ENCODE measurements around the gene RRP7A. TPM values are rescaled to one million over a fixed set of nuclear protein-coding genes. Genes with fewer than 3 reads are reported as not detected.

Gene RRP7A
- total and polyA plus RNA-seq, 2 of the 13 experiments (the other 11 are each of a cell fraction or from before 2014, with no cell fraction given): 15.3 to 41.6 TPM

DNA sequence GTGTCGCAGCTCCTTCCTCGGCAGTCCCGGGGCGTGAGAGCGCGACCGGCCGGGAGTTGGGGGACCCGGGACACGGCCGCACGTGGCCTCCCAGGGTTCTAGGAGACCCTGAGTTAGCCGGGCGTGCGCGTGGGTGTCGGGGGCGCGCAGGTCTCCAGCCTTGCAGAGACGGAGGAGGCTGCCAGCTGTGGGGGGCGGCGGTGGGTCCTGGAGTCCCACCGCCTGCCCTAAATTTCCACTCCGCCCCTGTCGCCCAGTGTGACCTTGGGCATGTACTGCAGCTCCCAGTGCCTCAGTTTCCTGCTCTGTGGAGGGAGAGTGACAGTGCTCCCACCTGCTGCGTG, 18.8 kb downstream of the RRP7A start:
- intact Hi-C loops (cut with micrococcal nuclease; ENCODE audit: unreplicated experiment): no loop called here
- in situ Hi-C loops (cut with HindIII; ENCODE audit: extremely low pct_ligation_motif_present, low pct_unique_long_range_greater_than_20kb): no loop called here
- no peak overlapping the region for H3K4me3 ChIP-seq (replicated peaks in 1 of 3; ENCODE audit: insufficient read depth in 1 of 3, low read depth in 2 of 3, low read length in 3 of 3)
- no peak for FAIRE-seq
- no peaks in the 10 kb centered on the region for H3K4me1 ChIP-seq (ENCODE audit: insufficient read depth, low read length)
- 80% methylated on average over 13 of the region's 26 CpGs for WGBS (ENCODE audit: low lambda C conversion rate)
- H3K9me3 ChIP-seq (ENCODE audit: low read length): no peaks in the 10 kb centered on the region
- H3K36me3 ChIP-seq (replicated peaks in 1 of 2; ENCODE audit: control insufficient read depth in 1 of 2, insufficient read depth in 2 of 2, low read length in 2 of 2): no peaks in the 10 kb centered on the region
- BruUV-seq (replicated peaks): no TSS peak
- no peak overlapping the region for H3K4me2 ChIP-seq (ENCODE audit: low read depth, low read length)
- H4K20me1 ChIP-seq (ENCODE audit: insufficient read depth, low read length): no peaks in the 10 kb centered on the region
- no peak overlapping the region for H2AFZ ChIP-seq (ENCODE audit: low read length)
- no peaks in the 10 kb centered on the region for H3K27me3 ChIP-seq (ENCODE audit: control insufficient read depth in 1 of 2, insufficient read depth in 2 of 2, low read length in 2 of 2)
- H3K9ac ChIP-seq (ENCODE audit: insufficient read depth, low read depth, low read length): no peak overlapping the region
- no peak for ATAC-seq
- H3K27ac ChIP-seq (ENCODE audit: extremely low read length, insufficient read depth, low read length): no peak overlapping the region
- TF ChIP-seq MIER3 (CRISPR knock-in tag; IDR thresholded peaks at IDR 0.05; ENCODE audit: borderline replicate concordance): no peak
- no peak for TF ChIP-seq TEF (CRISPR knock-in tag; IDR thresholded peaks at IDR 0.05)
- TF ChIP-seq ZNF652 (CRISPR knock-in tag; IDR thresholded peaks at IDR 0.05; ENCODE audit: borderline replicate concordance, low read depth): no peak
- TF ChIP-seq ZNF530 (CRISPR knock-in tag; IDR thresholded peaks at IDR 0.05; ENCODE audit: low read depth): no peak
- no peak for TF ChIP-seq HDAC6 (IDR thresholded peaks at IDR 0.05; ENCODE audit: low read depth, low read length)
- TF ChIP-seq, protein P1, sequence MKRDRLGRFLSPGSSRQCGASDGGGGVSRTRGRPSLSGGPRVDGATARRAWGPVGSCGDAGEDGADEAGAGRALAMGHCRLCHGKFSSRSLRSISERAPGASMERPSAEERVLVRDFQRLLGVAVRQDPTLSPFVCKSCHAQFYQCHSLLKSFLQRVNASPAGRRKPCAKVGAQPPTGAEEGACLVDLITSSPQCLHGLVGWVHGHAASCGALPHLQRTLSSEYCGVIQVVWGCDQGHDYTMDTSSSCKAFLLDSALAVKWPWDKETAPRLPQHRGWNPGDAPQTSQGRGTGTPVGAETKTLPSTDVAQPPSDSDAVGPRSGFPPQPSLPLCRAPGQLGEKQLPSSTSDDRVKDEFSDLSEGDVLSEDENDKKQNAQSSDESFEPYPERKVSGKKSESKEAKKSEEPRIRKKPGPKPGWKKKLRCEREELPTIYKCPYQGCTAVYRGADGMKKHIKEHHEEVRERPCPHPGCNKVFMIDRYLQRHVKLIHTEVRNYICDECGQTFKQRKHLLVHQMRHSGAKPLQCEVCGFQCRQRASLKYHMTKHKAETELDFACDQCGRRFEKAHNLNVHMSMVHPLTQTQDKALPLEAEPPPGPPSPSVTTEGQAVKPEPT (CRISPR knock-in tag; IDR thresholded peaks at IDR 0.05; ENCODE audit: low read depth): no peak
- TF ChIP-seq MAFG (CRISPR knock-in tag; IDR thresholded peaks at IDR 0.05): no peak
- TF ChIP-seq, protein P2, sequence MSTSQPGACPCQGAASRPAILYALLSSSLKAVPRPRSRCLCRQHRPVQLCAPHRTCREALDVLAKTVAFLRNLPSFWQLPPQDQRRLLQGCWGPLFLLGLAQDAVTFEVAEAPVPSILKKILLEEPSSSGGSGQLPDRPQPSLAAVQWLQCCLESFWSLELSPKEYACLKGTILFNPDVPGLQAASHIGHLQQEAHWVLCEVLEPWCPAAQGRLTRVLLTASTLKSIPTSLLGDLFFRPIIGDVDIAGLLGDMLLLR (CRISPR knock-in tag; IDR thresholded peaks at IDR 0.05): no peak
- TF ChIP-seq HNRNPH1 (optimal IDR thresholded peaks at IDR 0.05; ENCODE audit: low read depth, low read length): no peak
- TF ChIP-seq ESRRA (CRISPR knock-in tag; IDR thresholded peaks at IDR 0.05; ENCODE audit: low read depth): no peak
- TF ChIP-seq BRCA1 (CRISPR knock-in tag; IDR thresholded peaks at IDR 0.05): no peak
- TF ChIP-seq HOXD1 (CRISPR knock-in tag; IDR thresholded peaks at IDR 0.05): no peak
- TF ChIP-seq JARID2 (CRISPR knock-in tag; IDR thresholded peaks at IDR 0.05; ENCODE audit: insufficient replicate concordance): no peak
- no peak for TF ChIP-seq ZSCAN22 (CRISPR knock-in tag; IDR thresholded peaks at IDR 0.05)
- TF ChIP-seq ATF2 (CRISPR knock-in tag; IDR thresholded peaks at IDR 0.05): no peak
- no peak for TF ChIP-seq ZNF484 (CRISPR knock-in tag; IDR thresholded peaks at IDR 0.05; ENCODE audit: borderline replicate concordance, low read depth)
- TF ChIP-seq, protein P3, sequence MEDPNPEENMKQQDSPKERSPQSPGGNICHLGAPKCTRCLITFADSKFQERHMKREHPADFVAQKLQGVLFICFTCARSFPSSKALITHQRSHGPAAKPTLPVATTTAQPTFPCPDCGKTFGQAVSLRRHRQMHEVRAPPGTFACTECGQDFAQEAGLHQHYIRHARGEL (CRISPR knock-in tag; IDR thresholded peaks at IDR 0.05): no peak
- no peak for TF ChIP-seq RFXANK (CRISPR knock-in tag; IDR thresholded peaks at IDR 0.05)
- TF ChIP-seq NFIB (CRISPR knock-in tag; IDR thresholded peaks at IDR 0.05; ENCODE audit: borderline replicate concordance): no peak
- no peaks in the 10 kb centered on the region for H3K79me2 ChIP-seq (ENCODE audit: insufficient read depth, low read length)
- no peak for DNase-seq (ENCODE audit: low spot score)
- POLR2A ChIA-PET: no interaction called here
- CTCF ChIA-PET (ENCODE audit: low intra/inter-chr PET ratio, low total read pairs): no interaction called here
